Embryonic facial prominence (tissue), 1 donor: Measurements from ENCODE around the gene EEF1A2.

Source experiments
- DNase-seq: peaks from one replicate; pipeline ENCODE4 v3.0.0-alpha.2; 2016; ENCODE audit errors: extremely low spot score

The EEF1A2 gene

DNA sequence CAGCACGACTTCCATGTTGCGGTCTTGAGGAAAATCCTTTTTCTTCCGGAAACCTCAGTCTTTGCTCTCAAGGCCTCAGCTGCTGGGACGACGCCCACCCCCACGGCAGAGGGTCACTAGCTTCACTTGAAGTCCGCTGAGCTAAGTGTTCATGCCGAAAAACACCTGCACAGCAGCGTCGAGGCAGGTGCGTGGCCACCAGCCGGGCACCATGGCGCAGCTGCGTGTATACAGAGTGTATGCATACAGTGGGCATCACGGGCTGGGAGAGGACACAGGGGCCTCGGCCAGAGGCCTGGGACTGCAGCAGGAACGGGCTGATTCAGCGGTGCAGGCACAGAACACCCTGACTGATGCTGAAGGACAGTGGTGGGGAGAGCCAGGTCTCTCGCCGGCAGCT is 46.5 kb downstream of the EEF1A2 start:
- DNase-seq, result no peak

DNA sequence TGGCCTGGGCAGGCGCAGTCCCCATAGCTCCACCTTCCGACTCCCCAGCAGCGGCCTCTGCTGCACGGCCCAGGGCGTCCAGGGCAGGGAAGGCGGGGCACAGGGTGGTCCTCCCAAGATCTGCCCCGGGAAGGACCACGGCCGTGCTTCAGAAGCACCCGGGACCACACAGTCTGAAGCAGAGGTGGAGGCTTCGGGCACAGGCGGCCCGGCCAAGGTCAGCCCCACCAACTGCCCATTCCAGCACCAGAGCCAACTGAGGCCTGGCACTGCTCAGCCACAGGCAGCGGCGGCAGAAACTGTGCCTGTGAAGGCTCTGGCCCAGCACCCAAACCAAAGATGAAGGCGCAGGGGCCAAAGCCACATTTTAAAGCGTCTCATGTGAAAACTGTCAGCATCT is 47.1 kb downstream of the EEF1A2 start:
- no peak for DNase-seq

DNA sequence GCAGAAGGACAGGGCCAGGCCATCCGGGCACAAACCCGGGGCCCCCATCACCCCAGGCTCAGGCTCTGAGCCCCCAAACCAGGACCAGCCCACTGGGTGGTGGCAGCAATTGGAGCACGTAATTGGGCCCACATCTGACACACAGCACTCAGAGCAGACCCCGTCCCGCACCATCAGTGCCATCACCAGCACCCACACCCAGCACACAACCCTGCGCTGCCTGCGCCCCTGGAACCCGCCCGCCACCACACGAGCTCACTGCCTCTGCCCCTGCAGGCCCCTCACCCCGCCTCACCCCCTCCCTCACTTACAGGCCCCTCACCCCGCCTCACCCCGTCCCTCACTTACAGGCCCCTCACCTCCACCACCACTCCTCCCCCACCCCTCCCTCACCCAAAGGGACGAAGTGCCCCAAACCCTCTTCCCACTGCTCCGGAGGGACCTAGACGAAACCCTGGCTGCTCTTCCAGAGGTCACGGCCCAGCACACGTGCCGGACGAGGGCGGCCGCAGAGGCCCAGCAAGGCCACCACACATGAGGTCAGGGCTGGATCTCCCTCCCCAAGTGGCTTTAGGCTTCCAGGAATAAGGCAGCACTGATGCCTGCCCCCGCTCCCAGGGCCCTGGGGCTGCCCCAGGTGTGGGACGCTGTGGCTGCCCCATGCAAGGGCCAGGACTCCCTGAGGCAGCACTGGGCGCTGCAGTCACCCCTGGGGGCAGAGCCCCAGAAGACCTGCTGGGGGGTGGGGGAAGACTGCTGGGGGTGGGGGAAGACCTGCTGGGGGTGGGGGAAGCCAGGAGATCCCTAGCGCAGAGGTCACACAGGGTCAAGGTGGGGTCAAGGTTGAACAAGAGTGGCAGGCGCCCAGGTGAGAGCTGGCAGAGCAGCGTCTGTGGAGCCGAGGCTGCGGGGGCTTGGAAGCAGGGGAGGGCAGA is 48.8 kb downstream of the EEF1A2 start:
- no peak for DNase-seq

DNA sequence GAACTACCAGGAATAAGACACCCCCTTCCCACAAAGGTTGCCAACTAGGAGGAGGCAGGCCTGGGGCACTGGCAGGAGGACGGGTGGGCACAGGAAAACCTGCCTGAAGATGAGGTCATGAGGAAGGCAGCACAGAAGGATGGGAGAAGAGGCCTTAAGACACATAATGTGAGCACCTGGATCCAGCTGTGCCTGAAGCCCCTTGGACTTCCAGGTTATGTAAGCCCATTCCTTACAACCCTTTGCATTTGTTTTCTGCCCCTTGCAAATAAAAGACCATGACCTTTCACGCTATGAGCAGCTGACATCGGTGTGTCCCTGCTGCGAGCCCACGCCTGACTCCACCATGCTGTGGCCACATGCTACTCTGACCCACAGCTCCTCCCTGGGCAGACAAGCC is 49.9 kb downstream of the EEF1A2 start:
- no peak for DNase-seq

GRCh38 chr20:63448031-63448430 is 50.9 kb downstream of the EEF1A2 start:
- no peak for DNase-seq

- no peak for DNase-seq
Measured at GRCh38 chr20:63447320-63447719, 51.6 kb downstream of the EEF1A2 start.

GRCh38 chr20:63446216-63447024 is 52.5 kb downstream of the EEF1A2 start:
- DNase-seq, result no peak

- DNase-seq, result no peak
Measured at GRCh38 chr20:63445075-63445734, 53.7 kb downstream of the EEF1A2 start.

GRCh38 chr20:63444548-63444947 is 54.3 kb downstream of the EEF1A2 start:
- no peak for DNase-seq

DNA sequence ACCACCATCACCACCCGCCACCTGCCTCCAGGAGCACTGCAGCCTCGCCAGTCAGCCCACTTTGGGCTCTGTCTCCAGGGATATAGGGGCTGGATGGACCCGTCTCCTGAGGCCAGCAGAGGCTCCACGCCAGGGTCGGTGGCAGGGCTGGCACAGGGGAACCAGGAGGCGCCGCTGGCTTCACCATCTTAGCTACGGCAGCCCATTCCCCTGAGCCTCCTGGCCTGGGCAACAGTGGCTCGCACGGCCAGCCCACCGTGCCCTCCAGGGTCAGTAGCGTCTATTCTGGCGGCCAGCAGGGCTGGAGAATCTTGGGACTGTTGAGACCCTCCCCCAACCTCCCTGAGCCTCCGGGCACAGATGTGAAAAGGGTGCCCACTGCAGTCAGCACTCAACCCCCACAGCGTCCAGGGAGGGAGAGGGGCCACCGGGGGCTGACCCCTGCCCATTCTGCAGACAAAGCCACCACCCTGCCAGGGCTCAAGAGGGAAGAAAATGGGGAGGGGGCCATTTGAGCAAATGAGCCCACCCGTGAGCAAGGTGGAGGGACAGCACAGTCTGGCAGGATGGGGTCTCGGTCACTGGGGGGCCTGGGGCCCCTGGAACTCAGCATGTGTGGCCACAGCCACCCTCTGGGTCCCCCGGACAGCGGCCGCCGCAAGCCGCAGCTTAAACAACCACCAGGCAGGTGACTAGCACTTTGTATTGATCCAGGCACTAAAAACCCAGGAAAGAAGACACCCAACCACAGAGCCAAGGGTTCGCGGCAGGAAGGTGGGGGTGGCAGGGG is 55.1 kb downstream of the EEF1A2 start:
- DNase-seq, result no peak

DNA sequence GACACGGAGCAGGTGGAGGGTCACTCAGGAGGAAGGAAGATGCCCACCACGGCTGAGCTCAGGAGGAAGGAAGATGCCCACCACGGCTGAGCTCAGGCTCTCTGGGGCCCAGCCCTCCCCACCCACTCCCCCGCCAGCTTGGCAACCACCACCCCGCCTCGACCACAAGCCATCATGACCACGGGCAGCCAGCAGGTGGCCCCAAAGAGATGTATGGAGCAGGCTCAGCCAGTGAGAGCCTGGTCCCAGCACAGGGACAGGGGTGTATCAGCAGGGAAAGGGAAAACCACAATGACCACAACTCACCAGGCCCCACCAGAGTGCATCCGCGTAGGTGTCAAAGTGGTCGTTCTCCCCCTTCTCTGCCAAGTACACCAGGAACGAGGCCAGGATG is 56.8 kb downstream of the EEF1A2 start:
- no peak for DNase-seq

DNA sequence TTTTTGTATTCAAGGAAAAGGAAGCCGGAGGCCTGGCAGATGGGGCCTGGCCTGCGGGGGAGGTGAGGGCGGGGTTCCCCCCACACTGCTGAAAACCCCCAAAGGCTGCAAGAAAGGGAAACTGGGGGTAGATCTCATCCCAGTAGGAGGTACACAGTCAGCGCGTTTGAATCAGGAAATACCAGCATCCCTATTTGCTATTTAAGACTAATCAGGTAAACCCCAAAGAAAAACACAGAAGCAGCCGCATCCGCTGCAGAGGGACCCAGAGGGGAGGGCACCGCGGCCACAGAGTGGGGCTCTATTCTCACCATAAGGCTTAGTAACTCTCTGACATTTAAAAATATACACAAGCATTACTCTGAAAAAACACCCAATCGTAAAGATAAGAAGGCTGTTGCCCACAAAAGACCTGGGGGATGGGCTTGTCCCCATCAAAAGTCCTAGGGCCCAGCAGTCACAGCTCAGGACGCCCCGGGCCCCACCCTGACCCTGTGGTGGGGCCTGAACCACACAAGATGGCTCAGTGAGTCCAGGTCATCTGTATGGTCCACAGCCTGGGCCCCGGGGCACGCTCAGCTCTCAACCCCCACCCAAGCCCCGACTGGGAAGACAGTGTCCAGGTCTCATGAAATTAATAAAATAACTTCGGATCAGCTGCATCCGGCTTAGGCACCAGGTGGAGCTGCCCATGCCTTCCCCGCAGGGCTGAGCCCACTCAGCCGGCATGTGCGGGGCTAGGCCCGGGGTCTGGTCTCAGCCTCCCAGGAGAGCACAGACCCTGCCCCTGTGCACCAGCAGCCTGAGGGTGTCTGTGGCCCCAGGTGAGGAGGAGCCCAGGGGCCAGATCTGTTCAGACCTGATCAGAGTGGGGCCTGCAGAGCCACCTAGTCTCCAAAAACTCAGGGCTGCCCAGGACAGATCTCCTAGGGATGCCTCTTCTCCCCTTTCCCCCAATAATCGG is 57.5 kb downstream of the EEF1A2 start:
- DNase-seq, result no peak

- DNase-seq, result no peak
Measured at GRCh38 chr20:63440366-63440955, 58.4 kb downstream of the EEF1A2 start.

- no peak for DNase-seq
Measured at GRCh38 chr20:63439866-63440265, 59.0 kb downstream of the EEF1A2 start.

GRCh38 chr20:63438121-63438520 is 60.8 kb downstream of the EEF1A2 start:
- DNase-seq, result no peak
